RWPE1 (cell line): ENCODE data around the gene SPATA9.

Experiments used
- CTCF ChIA-PET: fragments of 350-600 bp; sonication (Branson Sonifier 250); formaldehyde crosslinking; extraction: SDS; loops from one replicate; lab custom pipeline; 2021; lab: Yijun Ruan, JAX
- POLR2A ChIA-PET: fragments of 400-600 bp; formaldehyde crosslinking; extraction: SDS; loops from one replicate; lab custom pipeline; 2020; ENCODE audit warnings: antibody characterized with exemption; ENCODE audit not compliant: low non-redundant PET; lab: Yijun Ruan, JAX
- DNase-seq: peaks from one replicate; pipeline ENCODE4 v3.0.0; 2012; ENCODE audit warnings: low spot score
- H3K27ac ChIP-seq: fragments of 450-650 bp; 2 replicates; pipeline ENCODE4 v1.5.1; 2017
- CTCF ChIP-seq: fragments of 450-650 bp; conservative IDR thresholded peaks from 2 replicates; pipeline ENCODE4 v1.5.1; 2017; ENCODE audit warnings: low read depth, mild to moderate bottlenecking

SPATA9 gene

GRCh38 chr5:95723632-95724369 lies 41.0 kb upstream of the SPATA9 start:
- no peak for DNase-seq
- no peak overlapping the region for H3K27ac ChIP-seq
- TF ChIP-seq CTCF = no peak
- CTCF ChIA-PET = interaction anchor here (0.8 to 1.0 kb wide), 2 partner anchors 57 to 59 kb away, joined by 3 to 6 read pairs; no protein-coding TSS in a partner anchor
- POLR2A ChIA-PET = no interaction called here

- ChIA-PET POLR2A (no interaction called here), CTCF (interaction anchor here (0.5 to 1.2 kb wide), 4 partner anchors 9 to 515 kb away, joined by 3 to 4 read pairs (median 3); partner anchors contain the start of gene RHOBTB3)
- no peak overlapping the region for H3K27ac ChIP-seq
- TF ChIP-seq CTCF = no peak
- no peak for DNase-seq
Measured at GRCh38 chr5:95721582-95722295, 38.9 kb upstream of the SPATA9 start.

GRCh38 chr5:95720094-95720786 lies 37.4 kb upstream of the SPATA9 start:
- no peak for TF ChIP-seq CTCF
- ChIA-PET CTCF (interaction anchor here (0.6 kb wide), 1 partner anchor 12 kb away, joined by 3 read pairs; no protein-coding TSS in a partner anchor), POLR2A (no interaction called here)
- no peak for DNase-seq
- H3K27ac ChIP-seq = no peak overlapping the region

GRCh38 chr5:95718738-95719137 lies 35.9 kb upstream of the SPATA9 start:
- TF ChIP-seq CTCF = no peak
- no peak overlapping the region for H3K27ac ChIP-seq
- no peak for DNase-seq
- ChIA-PET POLR2A (no interaction called here), CTCF (interaction anchor here (0.6 kb wide), 1 partner anchor 1384 kb away, joined by 3 read pairs; no protein-coding TSS in a partner anchor)

GRCh38 chr5:95718203-95718602 lies 35.4 kb upstream of the SPATA9 start:
- POLR2A ChIA-PET = no interaction called here
- CTCF ChIA-PET = interaction anchor here (0.7 kb wide), 1 partner anchor 1042 kb away, joined by 3 read pairs; no protein-coding TSS in a partner anchor
- no peak for TF ChIP-seq CTCF
- no peak for DNase-seq
- no peak overlapping the region for H3K27ac ChIP-seq

GRCh38 chr5:95717439-95717838 lies 34.6 kb upstream of the SPATA9 start:
- H3K27ac ChIP-seq = no peak overlapping the region
- ChIA-PET POLR2A (no interaction called here), CTCF (interaction anchor here (0.7 kb wide), 1 partner anchor 1043 kb away, joined by 3 read pairs; no protein-coding TSS in a partner anchor)

More at GRCh38 chr5:95717439-95717838, 34.6 kb upstream of the SPATA9 start:
- no peak for DNase-seq
- TF ChIP-seq CTCF = no peak
